Lung microvascular endothelial cell (primary cell): ENCODE measurements around the gene TSPYL1. TPM values are rescaled to one million over a fixed set of nuclear protein-coding genes. Genes with fewer than 3 reads are reported as not detected.

Experiments
- DNase-seq, 2 donors: peaks; one replicate each; pipeline versions ENCODE4 v3.0.0 to v3.0.0-alpha.2; 2010; ENCODE audit warnings: low read depth in 2 of 2
- total RNA-seq: library from RNA; depleted of rRNA; stranded (reverse); fragments of >200 nt; gene quantifications from 2 replicates; pipeline ENCODE4 v1.2.1, GENCODE V29; 2014

Gene TSPYL1
- total RNA-seq, 1 donor from 2014 or later = 61.9 TPM

- no peak for DNase-seq
These were observed 16.4 kb downstream of the TSPYL1 start for GRCh38 chr6:116263353-116263752.

- DNase-seq = no peak
These were observed 21.2 kb downstream of the TSPYL1 start for GRCh38 chr6:116258520-116258919.

- DNase-seq = no peak
These were observed 23.0 kb downstream of the TSPYL1 start for GRCh38 chr6:116256694-116257093.

GRCh38 chr6:116255246-116255800, 24.4 kb downstream of the TSPYL1 start:
- no peak for DNase-seq

GRCh38 chr6:116254297-116255056, 25.3 kb downstream of the TSPYL1 start:
- peak in 1 of 2 donors; percentile 20 for DNase-seq

GRCh38 chr6:116253505-116254296, 26.0 kb downstream of the TSPYL1 start, which contains the start of gene TSPYL4:
TSS of gene TSPYL4 (minus strand) at chr6:116254075. CDS start at chr6:116254008, 67 bp downstream.
- peak; percentile 96 to 98 for DNase-seq

- no peak for DNase-seq
These were observed 26.6 kb downstream of the TSPYL1 start for GRCh38 chr6:116253188-116253504.

- DNase-seq = peak in 1 of 2 donors; percentile 60
These were observed 28.0 kb downstream of the TSPYL1 start for GRCh38 chr6:116251568-116252384.

GRCh38 chr6:116248577-116248976, 31.2 kb downstream of the TSPYL1 start:
- DNase-seq = no peak

- DNase-seq = no peak
These were observed 32.4 kb downstream of the TSPYL1 start for GRCh38 chr6:116247285-116247684.

GRCh38 chr6:116246089-116246488, 33.6 kb downstream of the TSPYL1 start:
- peak; percentile 42 to 65 for DNase-seq

- no peak for DNase-seq
These were observed 35.4 kb downstream of the TSPYL1 start for GRCh38 chr6:116244284-116244683.

- DNase-seq = no peak
These were observed 39.9 kb downstream of the TSPYL1 start for GRCh38 chr6:116239856-116240255.

GRCh38 chr6:116239256-116239655, 40.5 kb downstream of the TSPYL1 start:
- no peak for DNase-seq

GRCh38 chr6:116238083-116238482, 41.6 kb downstream of the TSPYL1 start:
- no peak for DNase-seq

- DNase-seq = no peak
These were observed 45.0 kb downstream of the TSPYL1 start for GRCh38 chr6:116234689-116235088.

GRCh38 chr6:116229287-116229913, 50.3 kb downstream of the TSPYL1 start:
- peak; percentile 64 to 66 for DNase-seq
